HG02938 (cell line): ENCODE measurements around the gene DNAJC5.
"Not testable (repeated sequence)": the region's sequence is repeated elsewhere in the genome, so short reads cannot be mapped to it uniquely, and the experiment has no call there.

Experiments
- ATAC-seq: cut with Tn5 transposase; IDR thresholded peaks from one replicate; pipeline ENCODE4 v1.9.1; 2021; ENCODE audit warnings: mild to moderate bottlenecking, moderate library complexity; ENCODE audit not compliant: unreplicated experiment

DNAJC5 gene

DNA sequence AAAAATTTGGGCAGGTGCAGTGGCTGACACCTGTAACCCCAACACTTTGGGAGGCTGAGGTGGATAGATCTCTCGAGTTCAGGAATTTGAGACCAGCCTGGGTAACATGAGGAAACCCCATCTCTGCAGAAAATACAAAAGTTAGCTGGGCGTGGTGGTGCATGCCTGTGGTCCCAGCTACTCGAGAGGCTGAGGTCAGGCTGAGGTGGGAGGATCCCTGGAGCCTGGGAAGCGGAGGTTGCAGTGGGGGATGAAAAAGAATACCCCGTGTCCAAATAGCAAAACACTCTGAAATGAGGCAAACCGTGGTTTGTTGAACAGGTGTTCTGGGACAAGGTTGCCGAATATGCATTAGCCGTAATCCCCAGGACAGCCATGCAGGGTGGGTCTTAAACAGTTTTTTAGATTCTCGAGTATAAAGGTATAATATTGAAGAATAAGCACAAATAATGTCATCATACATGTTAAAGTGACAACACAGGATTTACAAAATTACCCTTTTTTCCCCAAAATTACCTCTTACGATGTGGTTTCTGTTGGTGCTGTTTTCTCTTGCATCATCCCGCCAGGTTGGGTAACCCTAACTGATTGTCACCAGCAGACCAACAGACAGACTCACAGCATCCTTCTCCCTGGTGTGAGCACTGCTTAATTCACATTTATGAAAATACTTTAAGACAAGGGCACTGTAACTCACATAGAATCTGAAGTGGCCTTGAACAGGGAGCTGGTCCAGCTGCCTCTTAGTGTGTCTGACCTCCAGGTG lies 9.1 kb downstream of the DNAJC5 start:
- no peak for ATAC-seq

DNA sequence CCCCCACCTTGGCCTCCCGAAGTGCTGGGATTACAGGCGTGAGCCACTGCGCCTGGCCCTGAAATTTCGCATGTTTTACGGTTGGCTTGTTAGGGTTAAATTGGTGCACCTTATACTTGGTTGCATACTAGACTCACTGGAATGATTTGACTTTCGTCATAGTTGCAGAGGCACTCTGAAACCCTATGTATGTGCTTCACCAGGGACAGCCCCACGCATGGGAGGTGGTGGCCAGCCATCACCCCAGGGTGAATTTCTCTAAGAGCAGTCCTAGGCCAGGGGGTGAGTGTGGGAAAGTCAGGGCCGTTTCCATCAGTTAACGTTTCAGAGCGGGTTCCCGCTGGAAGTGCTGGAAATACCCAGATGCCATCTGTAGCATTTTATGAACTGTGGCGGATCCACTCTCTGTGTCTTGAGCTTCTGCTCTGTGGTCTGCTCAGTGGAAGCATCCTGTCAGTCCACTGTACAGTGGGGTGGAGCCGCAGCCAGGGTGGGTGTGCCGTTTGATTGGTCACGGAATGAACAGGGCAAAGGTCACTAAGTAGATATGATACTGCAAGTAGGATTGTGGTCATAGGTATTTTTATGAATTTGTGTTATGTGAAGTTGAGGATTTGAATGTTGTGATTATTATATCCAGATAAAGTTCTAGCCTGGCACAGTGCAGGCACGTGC lies 13.2 kb downstream of the DNAJC5 start:
- ATAC-seq, result no peak

DNA sequence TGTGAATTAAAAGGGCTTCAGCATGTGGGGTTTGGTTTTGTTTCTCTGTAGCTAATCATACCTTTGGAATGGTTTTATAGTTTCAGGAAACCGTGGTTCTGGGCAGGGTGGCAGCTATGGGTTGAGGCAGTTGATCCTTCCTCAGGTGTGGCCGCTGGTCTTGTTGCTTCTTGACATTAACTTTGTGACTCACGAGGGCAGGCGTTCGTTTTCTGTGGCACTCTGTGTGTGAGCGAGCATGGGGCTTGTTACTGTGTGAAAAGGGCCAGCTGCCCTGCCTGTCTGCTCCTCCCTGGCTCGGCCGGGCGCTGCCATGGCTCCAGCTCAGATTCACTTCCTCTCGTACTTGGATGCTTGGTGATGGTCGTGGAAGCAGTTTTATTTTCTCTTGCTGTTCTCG lies 16.2 kb downstream of the DNAJC5 start:
- no peak for ATAC-seq

DNA sequence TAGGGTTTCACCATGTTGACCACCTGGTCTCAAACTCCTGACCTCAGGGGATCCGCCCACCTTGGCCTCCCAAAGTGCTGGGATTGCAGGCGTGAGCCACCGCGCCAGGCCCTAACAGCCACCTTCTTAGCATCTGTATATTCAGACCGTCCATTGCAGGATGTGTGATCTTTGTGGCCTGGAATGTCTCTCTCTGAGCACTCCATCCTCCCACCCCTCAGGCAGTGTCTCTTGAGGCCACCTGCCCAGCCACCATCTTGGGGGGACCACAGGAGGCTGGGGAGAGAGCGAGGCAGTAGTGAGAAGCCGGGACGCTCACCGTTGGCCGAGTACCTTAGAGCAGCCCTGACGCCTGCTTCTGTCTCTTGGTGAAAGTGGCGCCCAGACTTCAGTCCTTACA lies 18.8 kb downstream of the DNAJC5 start:
- ATAC-seq, result no peak

- ATAC-seq, result no peak
Observed at GRCh38 chr20:63915471-63915870, 20.5 kb downstream of the DNAJC5 start.

DNA sequence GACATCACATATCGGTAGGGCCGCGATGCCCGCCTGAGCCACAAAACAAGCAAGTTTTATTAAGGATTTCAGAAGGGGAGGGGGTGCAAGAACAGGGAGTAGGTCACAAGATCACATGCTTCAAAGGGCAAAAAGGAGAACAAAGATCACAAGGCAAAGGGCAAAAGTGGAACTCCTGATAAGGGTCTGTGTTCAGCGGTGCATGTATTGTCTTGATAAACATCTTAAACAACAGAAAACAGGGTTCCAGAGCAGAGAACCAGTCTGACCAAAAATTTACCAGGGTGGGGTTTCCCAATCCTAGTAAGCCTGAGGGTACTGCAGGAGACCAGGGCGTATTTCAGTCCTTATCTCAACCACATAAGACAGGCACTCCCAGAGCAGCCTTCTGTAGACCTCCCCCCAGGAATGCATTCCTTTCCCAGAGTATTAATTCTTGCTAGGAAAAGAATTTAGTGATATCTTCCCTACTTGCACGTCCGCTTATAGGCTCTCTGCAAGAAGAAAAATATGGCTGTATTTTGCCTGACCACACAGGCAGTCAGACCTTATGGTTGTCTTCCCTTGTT lies 21.5 kb downstream of the DNAJC5 start:
- ATAC-seq, result not testable (repeated sequence)

- ATAC-seq, result no peak
Observed at GRCh38 chr20:63917811-63918210, 22.9 kb downstream of the DNAJC5 start.

GRCh38 chr20:63919130-63919529 lies 24.2 kb downstream of the DNAJC5 start:
- ATAC-seq, result no peak

- ATAC-seq, result no peak
Observed at GRCh38 chr20:63920226-63920625, 25.3 kb downstream of the DNAJC5 start.

DNA sequence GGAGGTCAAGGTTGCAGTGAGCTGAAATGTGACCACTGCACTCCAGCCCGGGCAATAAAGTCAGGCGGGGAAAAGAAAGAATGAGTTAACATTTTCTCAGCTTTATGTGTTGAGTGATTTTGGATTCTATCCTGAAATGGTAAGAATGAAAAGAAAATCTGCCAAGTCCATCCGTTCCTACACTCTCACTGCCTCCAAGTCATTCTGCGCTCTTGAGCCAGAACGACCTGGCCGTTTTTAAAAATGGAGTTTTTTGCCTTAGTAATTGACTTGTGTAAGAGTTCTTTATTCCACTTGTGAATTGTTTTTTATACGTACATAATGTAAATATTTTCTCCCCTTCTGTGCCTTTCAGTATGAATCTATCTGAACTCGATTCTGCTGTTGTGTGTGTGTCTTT lies 28.7 kb downstream of the DNAJC5 start:
- no peak for ATAC-seq

DNA sequence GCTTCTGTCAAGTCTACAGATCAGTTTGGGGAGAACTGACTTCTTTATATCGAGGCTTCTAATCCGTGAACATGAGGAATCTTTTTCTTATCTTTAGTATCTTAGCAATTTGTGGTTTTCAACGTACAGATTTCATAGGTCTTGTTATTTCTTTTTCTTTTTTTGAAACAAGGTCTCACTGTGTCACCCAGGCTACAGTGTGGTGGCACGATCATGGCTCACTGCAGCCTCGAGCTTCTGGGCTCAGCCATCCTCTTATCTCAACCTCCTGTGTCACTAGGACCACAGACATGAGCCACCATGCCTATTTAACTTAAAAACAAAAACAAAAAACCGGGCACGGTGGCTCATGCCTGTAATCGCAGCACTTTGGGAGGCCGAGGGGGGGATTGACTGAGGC lies 29.3 kb downstream of the DNAJC5 start:
- no peak for ATAC-seq

GRCh38 chr20:63926298-63926697 lies 31.4 kb downstream of the DNAJC5 start:
- ATAC-seq, result no peak

GRCh38 chr20:63929071-63929470 lies 34.1 kb downstream of the DNAJC5 start:
- ATAC-seq, result no peak

GRCh38 chr20:63929473-63929883 lies 34.6 kb downstream of the DNAJC5 start:
- not testable (repeated sequence) for ATAC-seq

DNA sequence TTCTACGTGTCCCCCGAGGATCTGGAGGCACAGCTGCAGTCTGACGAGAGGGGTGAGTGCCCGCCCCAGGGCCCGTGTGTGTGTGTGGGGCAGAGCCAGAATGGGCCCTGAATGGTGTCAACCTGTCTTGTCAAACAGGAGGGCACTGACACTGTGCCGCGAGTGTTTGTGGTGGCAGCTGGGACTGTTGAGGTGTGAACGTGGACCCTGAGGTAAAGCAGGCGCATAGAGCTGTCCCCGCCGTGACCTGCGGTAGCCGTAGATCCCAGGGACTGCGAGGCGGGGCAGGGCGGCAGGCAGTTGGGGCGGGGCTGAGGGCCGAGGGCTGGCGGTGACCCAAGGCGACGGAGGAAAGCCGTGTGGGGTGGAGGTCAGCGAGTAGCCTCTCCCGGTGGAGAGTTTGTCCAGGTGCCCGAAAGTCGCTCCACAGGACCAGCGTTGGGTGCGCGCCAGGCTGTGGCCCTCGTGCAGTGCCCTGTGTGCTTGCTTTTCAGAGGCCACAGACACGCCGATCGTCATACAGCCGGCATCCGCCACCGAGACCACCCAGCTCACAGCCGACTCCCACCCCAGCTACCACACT lies 36.1 kb downstream of the DNAJC5 start:
- no peak for ATAC-seq

GRCh38 chr20:63931735-63932134 lies 36.8 kb downstream of the DNAJC5 start:
- ATAC-seq, result no peak

GRCh38 chr20:63932606-63933160 lies 37.8 kb downstream of the DNAJC5 start:
- ATAC-seq, result no peak

GRCh38 chr20:63933646-63934045 lies 38.7 kb downstream of the DNAJC5 start:
- ATAC-seq, result no peak

DNA sequence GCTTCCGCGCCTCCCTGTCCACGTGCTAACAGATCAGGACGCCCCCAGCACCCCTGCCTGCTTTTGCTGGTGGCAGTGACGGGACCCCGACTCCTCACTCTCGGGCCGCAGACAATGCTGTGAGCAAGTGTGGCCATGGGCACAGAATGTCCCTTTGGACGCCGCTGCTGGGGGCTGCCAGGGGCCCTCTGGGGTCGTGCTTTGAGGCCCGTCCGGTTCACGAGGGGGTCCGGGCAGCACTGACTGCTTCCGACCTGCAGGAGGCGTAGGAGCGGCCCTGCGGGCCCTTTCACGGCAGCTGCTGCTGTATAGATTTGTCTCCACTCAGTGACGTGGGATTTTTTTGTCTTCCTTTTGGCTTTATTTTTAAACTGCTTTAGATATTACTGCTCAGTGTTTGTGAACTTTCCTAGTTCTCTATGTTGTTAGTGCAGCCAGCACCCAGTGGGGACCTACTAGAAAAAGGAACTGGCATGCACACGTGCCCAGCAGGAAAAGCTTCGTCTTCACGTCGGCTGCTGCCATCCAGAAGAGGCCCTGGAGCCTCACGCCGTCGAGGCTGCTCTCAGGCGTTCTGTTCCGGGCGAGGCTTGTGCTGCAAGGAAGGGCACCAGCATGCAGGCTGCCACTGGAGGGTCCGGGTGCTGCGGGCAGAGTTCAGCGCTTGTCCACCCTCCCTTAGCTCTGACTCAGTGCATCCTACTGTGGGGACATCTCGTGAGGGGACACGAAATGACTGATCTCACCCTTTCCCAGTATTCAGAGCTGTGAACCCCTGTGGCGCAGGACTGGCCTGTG lies 39.5 kb downstream of the DNAJC5 start:
- ATAC-seq, result no peak

- no peak for ATAC-seq
Observed at GRCh38 chr20:63935447-63935846, 40.5 kb downstream of the DNAJC5 start.

DNA sequence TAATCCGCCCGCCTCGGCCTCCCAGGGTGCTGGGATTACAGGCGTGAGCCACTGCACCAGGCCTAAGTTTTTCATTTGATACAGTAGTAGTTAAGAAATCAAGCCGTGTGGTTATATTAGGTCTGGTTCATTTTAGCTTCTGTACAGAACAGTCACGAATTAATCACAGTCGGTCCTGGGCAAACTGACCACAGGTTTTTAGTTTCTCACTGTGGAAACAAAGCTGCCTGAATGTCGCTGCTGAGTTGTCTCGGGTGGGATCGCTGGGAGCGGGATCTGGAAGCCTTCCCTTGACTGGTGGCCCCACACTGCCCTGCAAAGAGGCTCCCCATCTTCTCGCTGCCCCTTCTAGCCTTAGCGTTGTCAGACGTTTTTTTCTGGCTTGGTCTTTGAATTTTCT lies 42.7 kb downstream of the DNAJC5 start:
- ATAC-seq, result no peak
